ENCODE data around the gene PFN4.
"Not testable (repeated sequence)": the region's sequence is repeated elsewhere in the genome, so short reads cannot be mapped to it uniquely, and the experiment has no call there.

PFN4 gene, protein sequence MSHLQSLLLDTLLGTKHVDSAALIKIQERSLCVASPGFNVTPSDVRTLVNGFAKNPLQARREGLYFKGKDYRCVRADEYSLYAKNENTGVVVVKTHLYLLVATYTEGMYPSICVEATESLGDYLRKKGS

DNA sequence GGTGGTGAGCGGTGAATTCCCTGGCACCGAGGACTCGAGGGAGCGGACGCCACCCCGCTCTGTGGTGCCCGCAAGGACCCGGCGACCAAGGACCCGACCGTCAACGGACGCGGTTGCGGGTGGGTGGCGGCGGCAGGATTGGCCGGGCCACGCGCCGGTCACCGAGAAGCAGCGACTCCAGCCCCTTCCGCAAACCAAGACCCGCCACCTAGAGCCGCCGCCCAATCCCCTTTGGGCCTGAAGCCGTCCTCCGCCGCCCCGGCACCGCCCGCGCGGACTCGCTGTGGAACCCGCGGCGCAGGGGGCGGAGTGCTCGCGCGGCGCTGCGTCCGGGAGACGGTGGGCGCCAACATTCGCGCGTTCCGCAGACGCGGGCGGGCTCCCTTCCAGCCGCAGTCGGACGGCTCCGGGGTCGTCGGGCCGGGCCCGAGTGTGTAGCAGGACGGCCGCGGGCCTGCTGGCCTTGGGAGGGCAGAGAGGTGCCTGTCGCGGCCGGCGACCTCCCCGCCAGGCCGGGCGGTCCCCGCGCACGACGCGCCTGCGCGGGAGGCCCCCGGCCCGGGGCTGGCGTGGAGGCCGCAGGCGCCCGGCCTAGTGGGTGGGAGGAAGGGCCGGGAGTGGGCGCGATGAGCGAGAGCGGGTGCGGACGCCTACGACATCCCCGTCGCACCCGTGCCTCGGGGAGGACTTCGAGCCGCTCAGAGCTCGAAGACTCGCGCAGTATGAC lies at the start of gene PFN4, which contains the start of gene FAM228B:
Gene PFN4 (minus strand): TSS at position 140 of the 727 bp plus-strand sequence. CDS start 799 bp downstream, outside the sequence.
Gene FAM228B (plus strand): TSS at position 275 of the 727 bp plus-strand sequence. CDS start 893 bp downstream, outside the sequence.
- H3K4me3 ChIP-seq (ENCODE audit: low read depth, low read length) = peak within 1 kb of the TSS; percentile 68
- no peak for DNase-seq (ENCODE audit: low read depth)

DNA sequence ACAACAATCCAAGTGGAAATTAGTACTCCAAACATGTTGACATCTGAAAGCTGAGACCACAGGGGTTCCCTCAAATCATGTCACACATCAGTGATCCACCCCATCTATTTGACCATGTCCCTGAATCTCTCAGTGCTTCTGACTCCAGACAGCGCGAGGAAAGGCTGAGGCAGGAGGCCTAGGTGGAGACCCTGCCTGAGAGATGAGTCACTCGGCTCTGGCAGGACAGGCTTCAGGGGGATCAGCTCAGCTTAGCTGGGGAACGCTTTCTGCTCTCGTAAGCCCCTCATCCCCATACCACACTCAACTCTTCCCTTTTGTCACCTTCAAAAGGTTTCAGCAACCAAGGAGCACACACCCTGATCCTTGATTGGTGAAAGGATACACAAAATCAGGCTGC lies 45.9 kb upstream of the PFN4 start:
- DNase-seq (ENCODE audit: low read depth) = no peak
- no peak overlapping the region for H3K4me3 ChIP-seq (ENCODE audit: low read depth, low read length)

DNA sequence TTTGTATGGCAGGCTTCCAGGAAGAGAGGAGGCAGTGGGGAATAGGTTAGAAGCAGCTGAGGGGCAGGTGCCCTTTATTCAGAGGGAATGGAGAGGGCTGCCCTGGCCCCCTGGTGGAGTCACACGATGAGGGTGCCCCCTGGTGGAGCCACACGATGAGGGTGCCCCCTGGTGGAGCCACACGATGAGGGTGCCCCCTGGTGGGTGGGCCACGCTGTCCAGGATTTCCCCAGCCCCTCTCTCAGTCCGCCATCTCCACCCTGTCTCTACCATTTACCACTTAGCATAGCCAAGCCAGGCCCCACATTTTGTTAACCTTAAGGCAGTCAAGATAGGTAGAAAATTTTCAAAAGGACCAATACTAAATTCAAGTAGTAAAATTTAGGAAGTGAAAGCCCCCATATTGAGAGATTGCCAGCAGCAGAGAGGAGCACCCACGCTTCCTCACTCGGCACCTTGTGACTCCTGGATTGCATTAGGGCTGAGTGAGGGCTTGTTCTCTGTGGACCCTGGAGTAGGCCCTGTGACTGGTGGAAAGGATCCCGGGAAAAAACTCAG lies 41.4 kb upstream of the PFN4 start:
- no peak for DNase-seq (ENCODE audit: low read depth)
- H3K4me3 ChIP-seq (ENCODE audit: low read depth, low read length) = no peak overlapping the region

DNA sequence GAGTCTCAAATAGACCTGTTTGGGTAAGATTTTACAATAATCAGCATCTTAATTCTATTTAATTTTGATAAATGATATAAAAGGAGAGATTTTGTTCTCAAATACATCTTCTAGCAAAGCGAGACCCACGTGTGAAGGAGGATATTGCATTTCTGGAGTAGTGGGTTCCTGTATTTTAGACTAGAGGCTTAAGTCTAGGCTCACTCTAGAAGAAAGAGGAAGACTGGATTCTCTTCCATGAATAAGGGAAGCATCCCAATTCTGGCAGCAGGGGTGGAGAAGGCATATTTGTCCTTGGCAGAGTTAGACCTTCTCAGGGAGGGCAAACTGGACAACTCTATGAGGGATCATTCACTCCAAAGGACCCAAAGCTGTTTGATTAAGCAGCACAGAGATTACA lies 40.5 kb upstream of the PFN4 start:
- DNase-seq (ENCODE audit: low read depth) = no peak
- no peak overlapping the region for H3K4me3 ChIP-seq (ENCODE audit: low read depth, low read length)

DNA sequence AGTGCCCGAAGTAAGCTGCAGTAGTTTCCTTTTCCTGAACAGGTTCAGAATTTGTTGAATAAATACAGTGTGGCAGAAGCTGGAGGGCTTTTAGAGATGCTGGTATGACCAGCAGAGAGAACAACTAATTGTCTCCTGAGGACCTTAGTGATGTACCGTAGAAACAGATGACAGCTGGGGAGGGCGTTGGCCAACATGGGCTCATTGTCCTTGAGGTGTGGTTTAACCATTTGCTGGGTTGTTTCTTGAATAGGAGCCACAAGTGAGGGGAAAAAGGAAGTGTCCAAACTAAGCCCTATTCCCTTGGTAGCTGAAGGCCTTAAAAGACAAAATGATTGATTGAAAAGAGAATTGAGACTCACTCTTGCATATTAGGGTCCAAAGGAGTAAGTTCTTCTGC lies 40.1 kb upstream of the PFN4 start:
- H3K4me3 ChIP-seq (ENCODE audit: low read depth, low read length) = no peak overlapping the region
- no peak for DNase-seq (ENCODE audit: low read depth)

DNA sequence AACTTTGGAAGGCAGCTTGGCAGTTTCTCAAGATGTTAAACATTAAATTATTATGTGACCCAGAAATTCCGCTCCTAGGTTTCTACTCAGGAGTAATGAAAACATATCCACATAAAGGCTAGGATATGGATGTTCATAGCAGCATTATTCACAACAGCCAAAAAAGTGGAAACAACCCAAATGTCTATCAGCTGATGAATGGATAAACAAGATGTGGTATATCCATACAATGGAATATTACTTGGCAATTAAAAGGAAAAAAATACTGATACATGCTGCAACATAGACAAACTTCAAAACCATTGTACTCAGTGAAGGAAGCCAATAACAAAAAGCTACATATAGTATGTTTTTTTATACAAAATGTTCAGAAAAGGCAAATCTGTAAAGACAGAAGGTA lies 39.4 kb upstream of the PFN4 start:
- DNase-seq (ENCODE audit: low read depth) = no peak
- no peak overlapping the region for H3K4me3 ChIP-seq (ENCODE audit: low read depth, low read length)

DNA sequence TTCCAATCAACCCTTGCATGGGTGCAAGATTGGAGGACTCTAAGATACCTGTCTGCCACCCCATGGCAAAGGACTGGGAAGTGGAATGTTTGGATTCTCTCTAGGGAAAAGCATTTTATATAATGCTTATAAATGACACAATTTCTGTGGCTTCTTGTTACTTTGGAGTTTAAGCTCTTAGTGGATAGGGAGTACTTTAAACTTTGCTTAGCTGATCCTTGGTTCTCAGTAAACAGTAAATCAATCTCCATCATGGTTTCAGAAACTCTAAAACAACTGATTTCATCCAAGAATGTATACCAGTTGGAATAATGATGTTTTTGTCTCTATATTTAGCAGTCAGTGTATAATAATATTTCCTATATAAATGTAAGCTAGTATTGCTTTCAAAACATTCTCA lies 37.6 kb upstream of the PFN4 start:
- H3K4me3 ChIP-seq (ENCODE audit: low read depth, low read length) = no peak overlapping the region
- no peak for DNase-seq (ENCODE audit: low read depth)

DNA sequence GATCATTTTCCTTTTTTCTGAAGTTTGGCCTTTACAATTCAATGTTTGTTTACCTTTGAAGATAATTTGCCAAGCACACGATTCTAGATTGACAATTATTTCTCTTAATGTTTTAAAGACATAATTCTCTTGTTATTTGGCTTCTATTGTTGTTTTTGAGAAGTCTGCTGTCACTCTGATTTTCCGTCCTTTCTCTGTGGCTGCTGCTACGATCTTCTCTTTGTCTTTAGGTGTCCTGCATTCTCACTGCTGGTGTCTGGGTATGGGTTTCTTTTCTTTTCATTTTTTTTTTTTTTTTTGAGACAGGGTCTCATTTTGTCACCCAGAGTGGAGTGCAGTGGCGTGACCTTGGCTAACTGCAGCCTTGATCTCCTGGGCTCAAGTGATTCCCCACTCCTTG lies 36.6 kb upstream of the PFN4 start:
- no peak overlapping the region for H3K4me3 ChIP-seq (ENCODE audit: low read depth, low read length)
- DNase-seq (ENCODE audit: low read depth) = no peak

DNA sequence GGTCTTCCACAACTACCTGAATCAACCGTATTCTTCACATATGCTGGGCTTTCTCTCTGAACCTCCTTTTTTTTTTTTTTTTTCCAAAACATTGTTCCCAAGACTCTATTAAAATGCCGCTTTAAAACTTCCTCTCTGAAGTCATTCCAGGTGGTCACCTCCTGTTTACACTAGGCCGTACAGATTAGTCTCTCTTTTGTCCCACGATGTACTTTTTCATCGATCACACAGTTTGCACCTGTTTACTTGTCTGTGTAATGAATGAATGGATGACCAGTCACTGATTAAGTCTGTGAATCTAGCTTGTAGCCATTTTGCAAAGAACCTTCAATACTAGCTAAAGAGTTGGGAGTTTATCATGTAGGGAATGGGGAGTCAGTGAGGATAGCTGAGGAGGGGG lies 35.0 kb upstream of the PFN4 start:
- no peak overlapping the region for H3K4me3 ChIP-seq (ENCODE audit: low read depth, low read length)
- no peak for DNase-seq (ENCODE audit: low read depth)

DNA sequence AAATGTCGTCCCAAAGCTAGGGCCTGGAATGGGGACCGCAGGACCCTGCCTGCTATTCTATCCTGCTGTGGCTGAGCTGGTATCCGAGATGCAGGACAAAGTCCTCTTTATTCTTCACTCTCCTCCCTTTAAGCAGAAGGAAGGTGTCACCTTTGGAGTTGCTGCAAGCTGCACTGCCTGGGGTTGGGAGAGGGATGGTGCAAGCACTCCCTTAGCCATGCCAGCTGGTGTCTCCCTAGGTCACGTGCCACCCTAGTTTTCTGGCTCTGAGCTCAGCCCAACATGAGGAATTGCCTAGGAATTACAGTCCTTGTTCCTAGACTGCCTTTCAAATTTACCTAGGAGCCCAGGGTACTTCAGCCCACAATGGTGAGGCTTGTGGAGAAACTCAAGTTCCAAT lies 30.3 kb upstream of the PFN4 start:
- DNase-seq (ENCODE audit: low read depth) = no peak
- no peak overlapping the region for H3K4me3 ChIP-seq (ENCODE audit: low read depth, low read length)

DNA sequence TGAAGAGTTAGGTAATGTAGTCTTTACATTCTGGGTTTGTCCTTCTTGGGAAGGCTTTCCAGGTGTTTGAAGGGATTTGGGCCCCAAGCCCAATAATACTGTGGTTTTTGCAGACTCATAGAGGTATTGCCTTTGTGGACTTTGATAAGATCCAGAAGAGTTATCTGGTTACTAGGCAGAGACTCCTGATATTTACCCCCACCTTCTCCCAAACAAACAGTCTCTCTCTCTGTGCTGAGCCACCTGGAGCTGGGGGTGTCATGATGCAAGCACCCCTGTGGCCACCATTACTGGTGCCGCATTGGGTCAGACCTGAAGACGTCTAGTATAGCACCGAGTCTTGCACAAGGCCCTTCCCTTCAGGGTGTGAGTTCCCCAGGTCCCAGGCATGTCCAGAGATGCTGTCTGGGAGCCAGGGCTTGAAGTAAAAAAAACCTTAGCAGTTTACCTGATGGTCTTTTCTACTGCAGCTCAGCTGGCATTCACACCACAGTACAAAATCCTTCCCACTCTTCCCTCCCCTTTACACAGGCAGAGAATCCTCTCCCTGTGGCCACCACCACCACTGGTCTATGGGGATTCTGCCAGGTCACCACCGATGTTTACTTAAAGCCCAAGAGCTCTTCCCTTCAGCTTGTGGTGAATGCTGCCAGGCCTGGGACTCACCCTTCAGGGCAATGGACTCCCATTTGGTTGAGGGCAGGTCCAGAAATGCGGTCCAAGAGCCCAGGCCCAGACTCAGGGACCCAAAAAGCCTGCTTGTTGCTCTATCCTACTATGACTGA lies 29.5 kb upstream of the PFN4 start:
- no peak overlapping the region for H3K4me3 ChIP-seq (ENCODE audit: low read depth, low read length)
- no peak for DNase-seq (ENCODE audit: low read depth)

DNA sequence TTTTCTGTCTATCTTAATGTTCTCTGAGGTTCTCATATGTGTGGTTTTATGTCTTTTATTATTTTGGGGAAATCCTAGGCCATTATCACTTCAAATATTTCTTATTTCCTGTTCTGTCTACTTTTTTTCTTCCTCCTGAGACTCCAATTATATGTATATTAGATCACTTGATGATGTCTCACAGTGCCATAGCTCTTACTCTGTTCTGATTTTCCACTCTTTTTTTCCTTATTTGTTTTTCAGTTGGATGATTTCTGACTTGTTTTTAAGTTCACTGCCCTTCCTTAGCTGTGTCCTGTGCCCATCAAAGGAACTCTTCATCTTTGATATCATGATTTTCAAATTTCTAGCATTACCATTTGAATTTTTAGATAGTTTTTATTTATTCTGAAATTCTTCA lies 24.2 kb upstream of the PFN4 start:
- no peak for DNase-seq (ENCODE audit: low read depth)
- no peak overlapping the region for H3K4me3 ChIP-seq (ENCODE audit: low read depth, low read length)

DNA sequence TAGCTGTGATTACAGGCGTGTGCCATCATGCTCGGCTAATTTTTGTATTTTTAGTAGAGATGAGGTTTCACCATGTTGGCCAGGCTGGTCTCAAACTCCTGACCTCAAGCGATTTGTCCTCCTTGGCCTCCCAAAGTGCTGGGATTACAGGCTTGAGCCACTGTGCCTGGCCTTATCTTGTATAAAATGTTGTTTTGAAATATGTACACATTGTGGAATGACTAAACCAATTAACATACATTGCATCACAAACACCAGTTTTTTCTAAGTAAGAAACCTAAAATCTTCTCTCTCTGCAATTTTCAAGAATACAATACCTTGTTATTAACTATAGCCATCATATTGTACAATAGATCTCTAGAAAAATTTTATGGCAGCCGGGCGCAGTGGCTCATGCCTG lies 17.2 kb upstream of the PFN4 start:
- not testable (repeated sequence) for H3K4me3 ChIP-seq (ENCODE audit: low read depth, low read length); DNase-seq (ENCODE audit: low read depth)

DNA sequence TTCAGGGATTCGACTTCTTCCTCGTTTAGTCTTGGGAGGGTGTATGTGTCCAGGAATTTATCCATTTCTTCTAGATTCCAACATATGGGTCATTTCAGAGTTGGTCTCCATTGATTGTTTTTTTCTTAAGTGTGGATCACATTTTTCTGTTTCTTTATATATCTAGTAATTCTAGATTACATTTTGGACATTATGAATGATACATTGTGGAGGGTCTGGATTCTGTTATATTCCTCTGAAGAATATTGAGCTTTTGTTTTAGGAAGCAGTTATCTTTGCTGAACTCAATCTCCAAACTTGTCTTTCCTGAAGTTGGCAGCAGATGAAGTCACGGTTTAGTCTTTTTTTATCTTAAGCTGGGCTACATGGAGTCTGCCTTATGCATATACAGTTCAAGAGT lies 9.4 kb upstream of the PFN4 start:
- H3K4me3 ChIP-seq (ENCODE audit: low read depth, low read length) = no peak overlapping the region
- no peak for DNase-seq (ENCODE audit: low read depth)

DNA sequence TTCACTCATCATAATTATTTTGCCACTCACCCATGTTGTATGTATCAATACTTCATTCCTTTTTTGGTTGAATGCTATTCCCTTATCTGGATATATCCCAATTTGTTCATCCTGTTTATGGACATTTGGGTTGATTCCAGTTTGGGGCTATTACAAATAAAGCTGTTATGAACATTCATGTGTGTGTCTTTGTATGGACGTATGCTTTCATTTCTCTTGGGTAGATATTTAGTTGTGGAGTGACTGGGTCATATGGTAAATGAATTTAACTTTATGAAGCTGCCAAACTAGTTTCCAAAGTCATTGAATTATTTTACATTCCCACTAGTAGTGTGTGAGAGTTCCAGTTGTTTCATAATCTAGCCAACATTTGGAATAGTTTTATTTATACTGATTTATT lies 2.8 kb upstream of the PFN4 start:
- DNase-seq (ENCODE audit: low read depth) = no peak
- no peak overlapping the region for H3K4me3 ChIP-seq (ENCODE audit: low read depth, low read length)

DNA sequence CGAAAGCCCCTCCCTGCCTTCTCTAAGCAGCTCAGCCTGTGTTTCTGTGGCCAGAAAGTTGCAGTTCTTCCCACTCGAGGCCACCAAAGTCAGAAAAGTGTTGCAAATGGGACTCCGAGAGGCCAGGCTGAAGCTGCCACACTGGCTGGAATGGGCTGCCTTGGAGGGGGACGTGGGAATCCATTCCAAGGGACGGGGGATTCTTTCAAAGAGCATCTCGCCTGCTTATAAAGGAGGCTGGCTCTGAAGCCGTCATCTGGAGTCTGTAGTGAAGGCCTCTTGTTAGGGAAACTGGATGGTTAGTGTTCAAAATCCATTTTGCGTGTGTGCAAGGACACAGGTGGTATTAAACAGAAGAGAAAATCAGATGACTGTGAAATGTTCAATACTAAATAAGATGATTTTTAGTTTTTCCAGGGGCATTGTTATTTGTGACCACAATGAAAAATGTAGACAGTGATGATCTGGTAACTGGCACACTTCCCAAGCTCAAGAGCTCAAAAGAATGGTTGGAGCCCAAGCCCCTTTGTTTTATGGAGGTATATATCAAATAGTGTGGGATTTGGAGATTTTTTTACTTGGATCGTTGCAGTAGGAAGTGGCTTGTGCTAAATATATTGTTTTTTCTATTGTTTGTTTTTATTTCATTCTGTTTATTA lies 917 bp upstream of the PFN4 start:
- DNase-seq (ENCODE audit: low read depth) = no peak
- peak overlapping the region; percentile 68 for H3K4me3 ChIP-seq (ENCODE audit: low read depth, low read length)

DNA sequence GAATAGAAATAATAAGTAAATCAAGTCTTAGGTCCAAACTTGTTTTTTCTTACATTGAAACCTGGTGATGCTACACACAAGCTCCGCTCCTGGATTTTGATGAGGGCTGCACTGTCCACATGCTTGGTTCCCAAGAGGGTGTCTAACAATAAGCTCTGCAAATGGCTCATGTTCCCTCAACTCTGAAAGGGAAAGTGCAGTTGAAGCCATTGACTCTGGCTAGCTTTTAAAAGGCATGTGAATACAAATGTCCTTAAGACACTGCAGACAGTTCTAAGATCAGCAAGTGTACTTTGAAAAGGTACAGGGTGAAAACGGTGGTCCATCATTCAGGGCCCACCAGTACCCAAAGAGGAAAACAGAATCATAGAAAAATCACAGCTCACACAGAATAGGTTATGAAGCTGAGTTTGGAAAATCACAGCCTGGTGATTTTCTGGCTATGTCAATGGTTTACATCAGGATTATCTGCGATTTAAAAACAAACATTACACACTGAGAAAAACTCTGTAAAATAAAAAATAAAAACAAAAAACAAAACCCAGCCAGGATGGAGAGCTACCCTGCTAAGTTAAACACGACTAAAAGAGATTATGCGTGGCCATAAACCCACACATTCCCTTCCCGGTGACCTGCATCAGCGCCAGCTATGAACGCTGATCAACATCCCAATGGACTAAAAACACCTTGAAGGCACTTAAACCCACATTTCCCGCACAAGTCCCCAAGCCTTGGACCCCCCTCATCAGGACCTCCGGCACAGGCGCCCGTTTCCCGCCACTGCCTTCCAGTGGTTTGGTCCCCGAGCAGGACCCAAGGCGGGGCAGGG lies 554 bp downstream of the PFN4 start:
- peak overlapping the region; percentile 68 for H3K4me3 ChIP-seq (ENCODE audit: low read depth, low read length)
- no peak for DNase-seq (ENCODE audit: low read depth)

DNA sequence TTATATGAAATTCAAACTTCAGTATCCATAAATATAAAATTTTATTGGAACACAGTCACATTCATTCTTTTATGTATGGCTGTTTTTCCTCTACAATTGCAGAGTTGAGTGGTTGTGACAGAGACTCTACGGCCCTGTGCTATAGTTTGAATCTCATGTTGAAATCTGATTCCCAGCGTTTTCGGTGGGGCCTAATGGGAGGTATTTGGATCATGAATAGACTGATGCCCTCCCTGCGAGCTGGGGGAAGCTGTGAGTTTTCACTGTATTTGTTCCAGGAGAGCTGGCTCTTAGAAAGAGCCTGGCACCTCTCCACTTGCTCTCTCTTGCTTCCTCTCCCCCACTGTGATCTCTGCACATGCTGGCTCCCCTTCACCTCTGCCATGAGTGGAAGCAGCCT lies 1.7 kb downstream of the PFN4 start:
- DNase-seq (ENCODE audit: low read depth) = no peak
- no peak overlapping the region for H3K4me3 ChIP-seq (ENCODE audit: low read depth, low read length)

DNA sequence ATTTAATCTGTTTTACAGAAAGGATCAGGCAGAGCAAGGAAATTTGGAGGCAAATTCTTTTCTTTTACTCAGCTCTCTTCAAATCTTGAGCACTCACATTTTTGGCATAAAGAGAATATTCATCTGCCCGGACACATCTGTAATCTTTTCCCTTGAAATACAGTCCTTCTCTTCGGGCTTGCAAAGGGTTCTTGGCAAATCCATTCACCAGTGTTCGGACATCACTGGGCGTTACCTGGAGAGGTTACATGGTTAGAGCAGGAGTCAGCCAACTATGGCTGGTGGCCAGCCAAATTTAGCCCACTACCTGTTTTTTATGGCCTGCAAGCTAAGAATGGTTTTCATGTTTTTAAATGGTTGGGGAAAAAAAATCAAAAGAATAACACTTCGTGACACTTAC lies 2.1 kb downstream of the PFN4 start:
- H3K4me3 ChIP-seq (ENCODE audit: low read depth, low read length) = no peak overlapping the region
- no peak for DNase-seq (ENCODE audit: low read depth)

Data from skeletal muscle cell (primary cell).